Keratinocyte (primary cell): ENCODE measurements around the gene MPZ.

Source experiments
- CTCF ChIP-seq, 3 experiments: IDR thresholded peaks in 1 of 3; conservative IDR thresholded peaks in 1 of 3; optimal IDR thresholded peaks in 1 of 3; 2 replicates in 2 of 3; 3 replicates in 1 of 3; pipeline versions ENCODE3 to v1.5.1; 2011; ENCODE audit warnings: low read length in 3 of 3, mild to moderate bottlenecking in 3 of 3, moderate library complexity in 2 of 3, control low read depth in 1 of 3, inconsistent platforms in 1 of 3; ENCODE audit not compliant: insufficient read depth in 2 of 3; ENCODE audit errors: extremely low read depth in 1 of 3
- EZH2 ChIP-seq: IDR thresholded peaks from one replicate; pipeline ENCODE4 v1.6.1; 2012; ENCODE audit warnings: inconsistent platforms, mild to moderate bottlenecking, low read length, moderate library complexity

GRCh38 chr1:161357073-161357472 is 47.3 kb upstream of the MPZ start:
- TF ChIP-seq EZH2 (no peak), CTCF (optimal IDR thresholded peaks at IDR 0.05 in 1 of 3, IDR thresholded peaks at IDR 0.05 in 1 of 3, conservative IDR thresholded peaks at IDR 0.05 in 1 of 3; ENCODE audit: extremely low read depth in 1 of 3, insufficient read depth in 2 of 3, low read length in 3 of 3) (no peak)
